Fibroblast of peridontal ligament (primary cell): Measurements from ENCODE around the gene SEC16A.
A peak's percentile ranks its signal among the peaks of the same experiment; 100 is the strongest.

Experiments used
- DNase-seq: peaks from one replicate; pipeline ENCODE4 v3.0.0-alpha.2; 2010; ENCODE audit errors: extremely low read depth

Gene SEC16A

DNA sequence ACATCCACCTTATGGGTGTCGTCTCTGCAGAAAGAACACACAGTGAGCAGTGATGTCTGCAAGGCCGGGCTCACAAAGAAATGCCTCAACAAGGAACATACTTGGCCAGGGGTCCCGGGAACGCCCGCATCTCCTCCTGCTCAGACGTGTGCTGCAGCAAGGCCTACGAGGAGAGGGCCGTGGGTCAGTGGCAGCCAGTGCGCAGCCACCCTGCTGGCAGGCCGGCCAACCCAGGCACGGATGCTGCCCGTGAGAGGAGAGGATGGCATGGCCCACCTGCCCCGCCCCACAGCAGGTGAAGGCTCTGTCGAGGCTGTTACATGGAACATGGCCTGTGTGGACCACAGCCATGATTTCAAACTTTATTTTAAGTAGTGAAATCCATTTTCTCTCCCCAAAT lies 19.3 kb downstream of the SEC16A start:
- DNase-seq, result no peak

DNA sequence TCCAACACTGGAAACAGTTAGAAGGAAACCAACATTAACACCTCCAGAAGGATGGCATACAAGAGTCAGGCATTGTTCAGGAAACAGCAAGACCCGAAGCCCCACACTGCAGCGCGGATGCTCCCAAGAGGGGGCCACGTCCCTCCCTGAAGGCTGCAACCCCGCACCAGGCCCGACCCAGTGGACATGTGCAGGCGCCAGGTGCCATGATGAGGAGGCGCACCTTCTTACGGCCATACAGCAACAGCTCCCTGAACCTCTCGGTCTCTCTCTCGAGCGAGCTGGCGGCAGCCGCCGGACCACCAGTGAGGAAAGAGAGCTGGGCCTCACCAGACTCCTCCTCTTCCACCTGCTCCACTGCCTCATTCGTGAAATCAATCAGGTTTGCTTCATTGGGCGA lies 20.2 kb downstream of the SEC16A start:
- DNase-seq, result no peak

DNA sequence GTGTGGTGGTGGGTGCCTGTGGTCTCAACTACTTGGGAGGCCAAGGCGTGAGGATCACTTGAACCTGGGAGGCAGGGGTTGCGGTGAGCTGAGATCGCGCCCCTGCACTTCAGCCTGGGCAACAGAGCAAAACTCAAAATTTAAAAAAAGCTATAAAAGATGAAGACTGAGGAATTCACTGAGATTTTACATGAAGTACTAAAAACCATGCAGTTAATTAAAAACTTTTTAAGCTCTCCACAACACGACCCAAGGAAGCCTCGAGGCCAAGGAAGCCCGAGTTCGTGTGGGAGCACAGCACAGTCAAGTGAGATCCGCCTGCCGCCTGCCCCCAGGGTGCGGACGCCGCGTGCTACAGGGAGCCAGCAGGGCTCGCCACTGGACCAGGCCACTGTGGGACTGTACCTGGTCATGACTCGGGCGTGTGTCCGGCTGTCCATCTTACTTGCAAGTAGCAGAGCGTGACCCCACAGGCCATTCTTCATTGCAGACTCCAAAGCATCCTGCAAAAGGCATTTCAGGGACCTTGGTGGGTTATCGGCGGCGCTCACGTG lies 22.0 kb downstream of the SEC16A start:
- no peak for DNase-seq

GRCh38 chr9:136459425-136459824 lies 23.4 kb downstream of the SEC16A start:
- DNase-seq, result no peak

GRCh38 chr9:136457326-136457725 lies 25.5 kb downstream of the SEC16A start:
- no peak for DNase-seq

- no peak for DNase-seq
Measured at GRCh38 chr9:136456258-136456657, 26.6 kb downstream of the SEC16A start.

DNA sequence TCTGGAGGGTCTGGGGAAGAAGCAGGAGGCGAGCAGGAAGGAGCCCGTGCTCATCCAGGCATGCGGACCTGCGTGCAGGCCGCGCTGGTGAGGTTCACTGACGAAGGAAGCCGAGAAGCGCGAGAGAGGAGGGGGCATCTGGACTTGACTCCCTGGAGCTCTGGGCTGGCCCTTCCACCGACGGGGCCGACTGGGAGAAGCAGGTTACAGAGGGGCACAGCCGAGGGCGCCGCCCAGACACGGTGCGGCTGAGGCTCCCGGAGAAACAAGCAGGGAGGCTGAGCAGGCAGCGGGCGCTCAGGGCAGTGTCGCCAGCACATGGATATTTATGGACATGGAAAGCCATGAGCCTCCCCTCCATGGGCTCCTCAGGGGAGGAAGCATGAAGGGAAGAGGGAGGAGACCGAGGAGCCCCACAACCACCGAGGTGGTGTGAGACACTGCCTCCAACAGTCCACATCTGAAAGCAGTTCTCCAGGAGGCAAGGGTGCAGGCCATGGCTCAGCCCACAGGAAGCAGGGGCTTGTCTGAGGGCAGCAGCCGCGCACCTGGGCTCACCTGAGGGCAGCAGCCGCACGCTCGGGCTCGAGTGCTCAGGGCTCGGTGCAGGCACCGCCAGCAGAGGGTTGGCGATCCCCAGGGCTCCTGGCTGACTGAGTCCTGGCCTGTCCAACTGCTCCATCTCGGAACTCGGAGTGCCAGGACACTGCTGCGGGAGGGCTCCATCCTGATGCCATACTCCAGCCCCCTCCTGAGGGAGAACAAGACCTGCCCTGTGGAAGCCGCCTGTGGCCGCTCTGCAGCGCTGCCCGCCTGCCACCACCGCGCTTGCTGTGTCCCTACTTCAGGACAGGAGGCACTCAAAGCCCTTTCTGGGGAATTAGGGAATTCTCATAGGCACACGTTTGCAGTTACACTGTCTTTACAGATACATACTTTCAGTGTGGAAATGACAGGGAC lies 27.5 kb downstream of the SEC16A start:
- DNase-seq, result no peak

GRCh38 chr9:136454026-136454796 lies 28.6 kb downstream of the SEC16A start:
- DNase-seq, result no peak

- DNase-seq, result no peak
Measured at GRCh38 chr9:136453326-136453725, 29.5 kb downstream of the SEC16A start.

DNA sequence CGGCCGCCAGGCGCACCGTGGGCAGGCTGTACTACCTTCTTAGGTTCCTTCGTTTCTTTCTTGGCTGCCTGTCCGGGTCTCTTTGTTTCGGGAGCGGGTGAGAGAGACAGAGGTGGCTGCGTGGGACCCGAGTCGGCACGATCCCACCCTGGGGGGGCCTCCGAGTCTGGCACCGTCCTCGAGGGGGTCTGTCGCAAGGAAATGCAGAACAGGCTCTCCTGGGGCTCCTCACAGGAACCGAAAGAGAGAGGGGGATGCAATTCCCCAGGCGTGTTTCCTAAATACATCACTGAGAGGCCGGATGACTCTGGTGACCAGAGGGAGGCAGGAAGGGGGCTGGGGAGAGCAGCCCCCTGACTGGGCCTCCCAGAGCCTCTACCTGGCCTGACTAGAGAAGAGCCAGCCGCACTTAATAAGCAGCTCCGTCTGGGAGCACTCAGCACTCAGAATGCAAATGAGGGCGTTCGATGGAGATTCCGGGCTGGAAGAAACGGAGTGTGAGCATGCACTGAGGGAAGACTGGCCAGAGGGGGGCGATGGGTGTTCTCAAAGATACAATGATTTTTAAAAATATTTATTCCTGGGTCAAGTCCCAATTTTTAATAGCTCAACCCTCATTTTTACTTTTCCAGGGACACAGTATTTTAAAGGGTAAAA lies 31.5 kb downstream of the SEC16A start:
- DNase-seq, result no peak

DNA sequence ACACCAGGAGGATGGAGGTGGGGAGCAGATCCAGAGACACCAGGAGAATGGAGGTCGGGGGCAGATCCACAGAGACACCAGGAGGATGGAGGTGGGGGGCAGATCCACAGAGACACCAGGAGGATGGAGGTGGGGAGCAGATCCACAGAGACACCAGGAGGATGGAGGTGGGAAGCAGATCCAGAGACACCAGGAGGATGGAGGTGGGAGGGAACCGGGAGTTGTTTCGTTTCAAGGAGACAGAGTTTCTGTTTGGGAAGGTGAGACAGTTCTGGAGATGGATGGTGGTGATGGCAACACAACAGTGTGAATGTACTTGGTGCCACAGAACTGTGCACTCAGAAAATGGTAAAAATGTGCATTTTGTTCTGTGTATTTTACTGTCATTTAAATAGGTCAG lies 34.2 kb downstream of the SEC16A start:
- DNase-seq, result no peak

- DNase-seq, result no peak
Measured at GRCh38 chr9:136447173-136447778, 35.6 kb downstream of the SEC16A start.

DNA sequence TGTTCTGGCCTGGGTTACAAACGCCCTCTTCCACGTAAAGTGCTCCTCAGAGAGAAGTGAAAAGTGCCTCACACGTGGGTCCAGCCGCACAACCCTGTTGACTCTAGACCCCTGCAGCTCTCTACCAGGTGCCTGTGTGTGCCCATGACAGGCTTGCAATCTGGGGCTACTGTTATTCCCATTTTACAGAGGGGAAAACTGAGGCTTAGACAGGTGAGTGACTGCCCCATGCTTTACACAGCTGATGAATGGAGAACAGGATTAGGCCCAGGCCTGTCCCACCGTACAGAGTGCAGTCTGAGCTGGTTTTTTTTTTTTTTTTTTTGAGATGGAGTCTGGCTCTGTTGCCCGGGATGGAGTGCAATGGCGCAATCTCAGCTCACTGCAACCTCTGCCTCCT lies 37.0 kb downstream of the SEC16A start:
- DNase-seq, result no peak

DNA sequence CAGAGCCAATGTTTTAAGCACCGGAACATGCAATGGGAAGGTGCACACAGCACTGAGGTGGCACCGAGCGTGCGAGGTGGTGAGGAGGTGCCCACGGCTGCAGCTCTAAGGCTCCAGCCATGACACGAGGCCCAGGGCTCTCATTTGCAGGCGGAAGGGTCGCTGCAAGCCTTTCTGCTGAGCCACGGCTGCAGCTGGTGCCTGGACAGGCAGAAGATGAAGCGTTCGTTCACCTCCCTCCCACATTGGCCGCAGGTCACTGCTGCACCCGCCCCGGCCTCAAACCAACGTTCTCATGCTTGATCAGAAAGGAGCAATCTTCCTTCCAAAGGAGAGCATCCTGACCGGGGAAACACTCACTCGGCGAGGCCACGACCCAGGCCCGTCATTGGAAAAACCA lies 38.7 kb downstream of the SEC16A start:
- DNase-seq, result no peak

- no peak for DNase-seq
Measured at GRCh38 chr9:136443687-136444086, 39.2 kb downstream of the SEC16A start.

- DNase-seq, result no peak
Measured at GRCh38 chr9:136443087-136443486, 39.8 kb downstream of the SEC16A start.

- no peak for DNase-seq
Measured at GRCh38 chr9:136442265-136442664, 40.6 kb downstream of the SEC16A start.

DNA sequence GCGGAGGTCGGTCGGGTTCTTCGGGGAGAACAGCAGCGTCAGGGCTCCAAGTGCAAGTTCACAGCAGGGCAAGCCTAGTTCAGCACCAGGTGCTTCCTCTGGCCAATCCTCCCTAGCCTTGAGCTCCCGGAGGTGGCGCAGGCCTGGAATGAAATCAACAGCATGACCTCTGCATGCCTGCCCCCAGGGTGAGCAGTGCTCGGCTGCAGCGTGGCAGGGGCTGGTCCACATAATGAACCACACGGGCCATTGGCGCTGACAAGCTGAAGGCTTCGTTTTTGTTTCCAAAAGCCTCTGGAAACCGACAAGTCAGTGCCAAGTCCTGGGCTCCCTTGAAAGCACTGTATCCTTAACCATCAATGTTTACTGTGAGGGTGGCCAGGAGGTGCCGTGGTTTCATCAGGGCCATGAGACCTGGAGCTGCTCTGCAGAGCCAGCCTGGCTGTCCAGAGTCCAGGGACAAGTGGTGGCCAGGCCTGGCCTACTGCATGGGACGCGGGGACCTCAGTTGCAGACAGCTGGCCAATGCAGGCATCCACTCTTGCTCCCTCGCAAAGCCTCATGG lies 41.1 kb downstream of the SEC16A start:
- DNase-seq, result no peak

GRCh38 chr9:136441191-136441680 lies 41.6 kb downstream of the SEC16A start:
- no peak for DNase-seq

- peak; percentile 52 for DNase-seq
Measured at GRCh38 chr9:136439481-136440408, 43.1 kb downstream of the SEC16A start, which contains the start of gene INPP5E. Gene INPP5E, minus strand, starts transcription at chr9:136439845. Its CDS starts 426 bp downstream, at chr9:136439419.
